Epithelial cell of proximal tubule (primary cell): Measurements from ENCODE around the gene PDE6D. TPM values are rescaled to one million over a fixed set of nuclear protein-coding genes. Genes with fewer than 3 reads are reported as not detected.

Experiments
- DNase-seq: peaks from one replicate; pipeline ENCODE4 v3.0.0-alpha.2; 2011; ENCODE audit warnings: low read depth
- H3K4me3 ChIP-seq: 2 replicates; pipeline ENCODE4 v1.5.1; 2011; ENCODE audit warnings: low read depth, mild to moderate bottlenecking, low read length
- CTCF ChIP-seq: conservative IDR thresholded peaks from 2 replicates; pipeline ENCODE4 v1.5.1; 2012; ENCODE audit warnings: low read depth, mild to moderate bottlenecking, low read length
- total RNA-seq: library from RNA; depleted of rRNA; stranded (reverse); fragments of >200 nt; gene quantifications from 2 replicates; pipeline ENCODE4 v1.2.3, GENCODE V29; 2015

Gene PDE6D
- total RNA-seq, 1 donor from 2014 or later, result 32.9 TPM

GRCh38 chr2:231727621-231728020 lies 53.5 kb downstream of the PDE6D start:
- H3K4me3 ChIP-seq, result no peak overlapping the region
- TF ChIP-seq CTCF, result no peak
- no peak for DNase-seq

GRCh38 chr2:231726276-231726675 lies 54.8 kb downstream of the PDE6D start:
- no peak for DNase-seq
- H3K4me3 ChIP-seq, result no peak overlapping the region
- TF ChIP-seq CTCF, result no peak

- TF ChIP-seq CTCF, result no peak
- no peak overlapping the region for H3K4me3 ChIP-seq
- no peak for DNase-seq
Observed at GRCh38 chr2:231725476-231725875, 55.6 kb downstream of the PDE6D start.

- DNase-seq, result no peak
- H3K4me3 ChIP-seq, result no peak overlapping the region
- no peak for TF ChIP-seq CTCF
Observed at GRCh38 chr2:231722721-231723307, 58.3 kb downstream of the PDE6D start.

GRCh38 chr2:231720987-231721966 lies 59.8 kb downstream of the PDE6D start:
- no peak overlapping the region for H3K4me3 ChIP-seq
- no peak for TF ChIP-seq CTCF
- DNase-seq, result no peak

- H3K4me3 ChIP-seq, result no peak overlapping the region
- DNase-seq, result no peak
- TF ChIP-seq CTCF, result no peak
Observed at GRCh38 chr2:231720292-231720986, 60.6 kb downstream of the PDE6D start.
